ENCODE data around the gene RBMS2.
A peak's percentile ranks its signal among the peaks of the same experiment; 100 is the strongest.

DNA sequence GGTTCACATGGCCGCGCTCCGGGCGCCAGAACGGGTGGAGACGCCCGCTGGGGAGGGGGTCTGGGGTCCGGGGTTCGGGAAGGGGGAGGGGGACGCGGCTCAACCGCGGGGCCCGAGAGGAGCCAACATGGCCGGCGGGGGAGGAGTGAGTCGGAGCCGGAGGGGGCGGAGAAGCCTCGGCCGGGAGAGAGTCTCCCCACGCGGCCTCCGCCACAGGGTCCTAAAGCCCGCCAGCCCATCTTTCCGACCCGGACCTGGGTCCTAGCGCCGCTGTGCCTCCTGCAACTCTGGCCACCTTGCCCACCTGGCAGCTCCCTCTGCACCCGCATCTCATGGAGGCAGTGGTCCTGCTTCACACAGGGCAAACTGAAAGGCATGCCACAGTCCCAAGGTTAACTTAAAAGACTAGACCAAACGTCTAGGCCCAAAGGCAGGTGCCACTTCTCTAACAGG is 108.6 kb downstream of the RBMS2 start, which contains the start of gene BAZ2A:
- TF ChIP-seq CTCF (IDR thresholded peaks at IDR 0.05) = peak in 2 of 4 experiments; percentile 5 to 14
- peak; percentile 20 to 34 for TF ChIP-seq POLR2A (IDR thresholded peaks at IDR 0.05)

All from uterus (tissue), 2 donors.